Body of pancreas (tissue), 4 donors: ENCODE data around the gene PCGF1.

Experiments
- CTCF ChIP-seq, 7 experiments: fragments of 450-650 bp in 4 of 7; fragments of 200-600 bp in 3 of 7; sonication (generic) in 3 of 7; IDR thresholded peaks; one replicate each; pipeline ENCODE4 v1.5.1; 2016 to 2019; ENCODE audit warnings: antibody characterized with exemption in 7 of 7
- POLR2A ChIP-seq, 3 donors: fragments of 450-650 bp; IDR thresholded peaks; one replicate each; pipeline ENCODE4 v1.6.1; 2016; ENCODE audit warnings: antibody characterized with exemption in 3 of 3, mild to moderate bottlenecking in 2 of 3

GRCh38 chr2:74524955-74525716 is 17.6 kb upstream of the PCGF1 start:
- TF ChIP-seq CTCF (IDR thresholded peaks at IDR 0.05) (no peak), POLR2A (IDR thresholded peaks at IDR 0.05) (no peak)
